ENCODE measurements around the gene VPS16.

VPS16 gene

DNA sequence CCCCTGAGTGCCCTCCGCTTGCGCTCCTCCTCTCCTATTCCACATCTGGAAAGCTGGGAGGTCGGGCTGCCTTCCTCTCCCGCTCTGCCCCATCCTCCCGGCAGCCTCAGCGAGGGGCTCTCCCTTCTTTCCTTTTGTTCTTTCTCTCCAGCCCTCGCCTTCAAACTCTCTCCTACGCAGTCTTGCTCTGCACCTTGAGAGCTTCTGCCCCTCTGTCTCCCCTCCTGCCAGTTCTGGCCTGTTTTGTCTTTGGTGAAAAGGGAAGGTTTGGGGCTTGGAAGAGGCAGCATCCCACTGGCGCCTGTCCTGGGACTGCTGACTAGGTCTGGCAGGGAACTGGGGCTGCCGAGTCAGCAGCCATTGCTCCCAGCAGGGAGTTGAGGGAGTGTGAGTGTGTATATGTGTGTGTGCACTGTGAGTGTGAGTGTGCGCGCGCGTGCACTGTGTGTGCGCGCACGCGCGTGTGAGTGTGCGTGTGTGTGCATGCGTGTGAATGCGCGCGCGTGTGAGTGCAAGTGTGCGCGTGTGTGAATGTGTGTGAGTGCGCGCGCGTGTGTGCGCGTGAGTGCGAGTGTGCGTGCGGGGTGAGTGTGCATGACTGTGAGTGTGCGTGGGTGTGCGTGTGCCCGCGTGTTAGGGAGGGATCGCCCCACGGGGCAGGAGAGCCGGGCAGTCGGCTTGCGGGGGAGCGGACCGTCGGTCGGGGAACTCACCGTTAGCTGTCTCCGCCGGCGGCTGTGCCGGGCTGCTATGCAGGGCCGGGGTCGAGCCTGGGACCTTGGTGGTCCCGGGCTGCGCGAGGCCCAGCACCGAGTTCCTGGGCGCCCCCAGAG is 40.6 kb upstream of the VPS16 start:
- Histone ChIP-seq H3K36me3 (replicated peaks) (no peaks in the 10 kb centered on the region), H3K27me3 (replicated peaks) (peaks cover 43% of the 10 kb centered on the region), H3K27ac (no peak overlapping the region), H3K4me3 (ENCODE audit: low read depth, low read length) (peak overlapping the region; percentile 59)
- DNase-seq, result no peak
- in situ Hi-C loops (cut with HindIII; ENCODE audit: low pct_ligation_motif_present, low sequenced_read_pairs), result no loop called here
- TF ChIP-seq, protein P1, sequence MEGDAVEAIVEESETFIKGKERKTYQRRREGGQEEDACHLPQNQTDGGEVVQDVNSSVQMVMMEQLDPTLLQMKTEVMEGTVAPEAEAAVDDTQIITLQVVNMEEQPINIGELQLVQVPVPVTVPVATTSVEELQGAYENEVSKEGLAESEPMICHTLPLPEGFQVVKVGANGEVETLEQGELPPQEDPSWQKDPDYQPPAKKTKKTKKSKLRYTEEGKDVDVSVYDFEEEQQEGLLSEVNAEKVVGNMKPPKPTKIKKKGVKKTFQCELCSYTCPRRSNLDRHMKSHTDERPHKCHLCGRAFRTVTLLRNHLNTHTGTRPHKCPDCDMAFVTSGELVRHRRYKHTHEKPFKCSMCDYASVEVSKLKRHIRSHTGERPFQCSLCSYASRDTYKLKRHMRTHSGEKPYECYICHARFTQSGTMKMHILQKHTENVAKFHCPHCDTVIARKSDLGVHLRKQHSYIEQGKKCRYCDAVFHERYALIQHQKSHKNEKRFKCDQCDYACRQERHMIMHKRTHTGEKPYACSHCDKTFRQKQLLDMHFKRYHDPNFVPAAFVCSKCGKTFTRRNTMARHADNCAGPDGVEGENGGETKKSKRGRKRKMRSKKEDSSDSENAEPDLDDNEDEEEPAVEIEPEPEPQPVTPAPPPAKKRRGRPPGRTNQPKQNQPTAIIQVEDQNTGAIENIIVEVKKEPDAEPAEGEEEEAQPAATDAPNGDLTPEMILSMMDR (IDR thresholded peaks at IDR 0.05; ENCODE audit: low read depth, low read length, missing control alignments), result no peak

DNA sequence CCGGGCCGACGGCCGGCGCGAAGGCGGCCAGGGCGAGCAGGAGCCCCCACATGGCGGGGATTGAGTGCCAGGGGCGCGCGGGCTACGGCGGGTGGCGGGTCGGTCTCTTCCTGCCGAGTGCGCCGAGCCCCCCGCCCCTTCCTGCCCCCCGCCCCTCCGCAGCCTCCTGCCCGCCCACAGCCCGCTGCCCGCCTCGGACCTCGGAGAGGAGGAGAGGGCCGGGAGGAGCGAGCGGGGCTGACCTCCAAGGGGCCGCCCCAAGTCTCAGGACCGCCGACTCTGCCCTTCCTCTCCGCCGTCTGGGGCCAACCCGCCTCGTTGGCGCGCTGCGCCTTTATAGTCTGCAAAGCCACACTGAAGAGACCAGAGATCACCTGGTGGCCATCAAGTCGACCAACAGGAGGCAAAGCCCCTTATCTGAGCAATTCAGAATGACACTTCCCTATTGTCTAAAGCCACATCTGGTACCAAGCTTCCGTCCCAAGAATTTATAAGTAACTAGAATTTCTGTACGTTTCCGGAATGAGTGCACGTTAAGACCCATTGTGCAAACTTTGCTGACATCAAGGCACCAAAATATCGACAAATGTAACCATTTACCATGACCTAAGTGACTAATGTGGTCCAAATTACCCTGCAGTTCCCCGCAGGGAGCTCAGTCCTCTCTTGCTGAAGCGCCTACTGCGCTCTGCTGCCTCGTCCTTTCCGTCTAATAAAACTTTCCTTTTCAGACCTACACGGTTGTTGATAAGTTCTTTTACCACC is 39.8 kb upstream of the VPS16 start, which contains the start of gene CPXM1:
Gene CPXM1 (minus strand): TSS at position 107 of the 765 bp plus-strand sequence. CDS start 55 bp downstream, at position 52.
- Histone ChIP-seq H3K4me3 (ENCODE audit: low read depth, low read length) (peak within 1 kb of the TSS; percentile 59), H3K27me3 (replicated peaks) (peaks cover 51% of the 10 kb centered on the region), H3K27ac (no peak within 1 kb of the TSS)

DNA sequence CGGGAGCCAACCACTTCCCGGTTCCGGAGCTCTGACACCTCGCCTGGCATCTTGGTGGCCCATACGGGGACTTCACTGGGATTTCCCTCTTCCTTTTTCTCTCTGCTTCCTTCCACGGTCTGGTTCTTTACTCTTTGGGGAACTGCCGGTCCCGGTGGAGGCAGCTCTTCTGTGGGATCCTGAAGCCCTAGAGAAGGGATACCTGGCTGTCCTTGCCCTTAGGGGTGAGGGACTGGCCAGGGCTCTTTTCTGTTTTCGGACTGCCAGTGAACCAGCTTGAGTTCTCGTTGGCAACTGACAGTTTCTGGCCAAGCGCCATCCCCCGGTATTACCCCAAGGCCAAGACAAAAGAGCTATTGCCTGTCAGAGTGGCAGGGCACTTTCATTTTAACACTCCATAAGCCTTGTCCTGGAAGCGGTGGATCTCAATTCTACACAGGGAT is 39.2 kb upstream of the VPS16 start:
- no peaks in the 10 kb centered on the region for H3K36me3 ChIP-seq (replicated peaks)
- no peak overlapping the region for H3K27ac ChIP-seq
- TF ChIP-seq, protein P1 (IDR thresholded peaks at IDR 0.05; ENCODE audit: low read depth, low read length, missing control alignments), result no peak
- in situ Hi-C loops (cut with HindIII; ENCODE audit: low pct_ligation_motif_present, low sequenced_read_pairs), result no loop called here
- DNase-seq, result no peak
- H3K27me3 ChIP-seq (replicated peaks), result peaks cover 57% of the 10 kb centered on the region
- no peak overlapping the region for H3K4me3 ChIP-seq (ENCODE audit: low read depth, low read length)

More for the DNA sequence above, 39.8 kb upstream of the VPS16 start, which contains the start of gene CPXM1:
- no peaks in the 10 kb centered on the region for H3K36me3 ChIP-seq (replicated peaks)
- TF ChIP-seq, protein P1 (IDR thresholded peaks at IDR 0.05; ENCODE audit: low read depth, low read length, missing control alignments), result peak; percentile 22
- in situ Hi-C loops (cut with HindIII; ENCODE audit: low pct_ligation_motif_present, low sequenced_read_pairs), result no loop called here
- DNase-seq, result no peak

GRCh38 chr20:2804041-2804828 is 36.3 kb upstream of the VPS16 start:
- in situ Hi-C loops (cut with HindIII; ENCODE audit: low pct_ligation_motif_present, low sequenced_read_pairs), result no loop called here
- no peak overlapping the region for H3K4me3 ChIP-seq (ENCODE audit: low read depth, low read length)
- H3K27ac ChIP-seq, result no peak overlapping the region
- TF ChIP-seq, protein P1 (IDR thresholded peaks at IDR 0.05; ENCODE audit: low read depth, low read length, missing control alignments), result no peak
- no peaks in the 10 kb centered on the region for H3K36me3 ChIP-seq (replicated peaks)
- DNase-seq, result no peak
- H3K27me3 ChIP-seq (replicated peaks), result peaks cover 66% of the 10 kb centered on the region

DNA sequence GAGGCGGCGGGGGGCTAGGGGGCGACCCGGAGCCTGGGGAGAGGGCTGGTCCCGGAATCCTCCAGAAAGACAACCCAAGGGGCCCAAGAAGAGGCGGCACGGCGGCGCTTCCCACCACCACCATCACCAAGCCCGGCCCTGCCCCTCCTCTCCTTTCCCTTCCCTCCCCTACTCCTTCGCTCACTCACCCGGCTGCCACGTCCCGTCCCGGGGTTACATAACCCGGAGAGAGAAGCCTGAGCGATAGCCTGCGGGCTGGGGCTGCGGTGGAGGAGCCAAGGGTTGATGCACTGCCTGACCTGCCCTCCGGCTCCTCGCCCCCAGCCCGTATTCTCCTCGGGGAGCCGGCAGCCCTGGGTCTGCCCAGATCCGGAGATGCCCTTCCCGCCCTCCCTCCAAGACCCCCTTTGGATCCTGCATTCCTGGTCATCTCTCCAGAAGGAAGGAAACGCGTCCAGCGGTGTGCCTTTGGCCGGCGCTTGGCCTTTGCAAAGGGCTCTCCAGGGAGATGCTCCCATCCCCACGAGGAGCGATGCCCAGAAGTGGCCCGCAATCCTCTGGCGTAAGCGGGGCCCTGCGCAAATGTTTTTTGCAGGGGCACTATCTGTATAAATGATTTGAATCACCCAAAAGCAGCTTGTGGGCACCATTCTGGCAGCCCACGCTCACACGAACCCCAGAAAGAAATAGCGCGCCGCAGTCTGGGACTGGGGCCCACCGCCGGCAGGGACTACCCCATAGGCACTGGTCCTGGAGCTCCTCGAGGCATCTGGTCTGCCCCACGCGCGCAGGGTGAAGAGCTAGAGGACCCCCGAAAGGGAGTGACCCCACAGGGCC is 35.5 kb upstream of the VPS16 start:
- in situ Hi-C loops (cut with HindIII; ENCODE audit: low pct_ligation_motif_present, low sequenced_read_pairs), result no loop called here
- no peak overlapping the region for H3K27ac ChIP-seq
- H3K4me3 ChIP-seq (ENCODE audit: low read depth, low read length), result no peak overlapping the region
- DNase-seq, result no peak
- no peaks in the 10 kb centered on the region for H3K36me3 ChIP-seq (replicated peaks)
- TF ChIP-seq, protein P1 (IDR thresholded peaks at IDR 0.05; ENCODE audit: low read depth, low read length, missing control alignments), result no peak
- peaks cover 59% of the 10 kb centered on the region for H3K27me3 ChIP-seq (replicated peaks)

All from brain microvascular endothelial cell (primary cell).